B cell (primary cell): ENCODE results near the gene IGF1R.

Experiments
- CTCF ChIP-seq: fragments of 200-600 bp; IDR thresholded peaks from one replicate; pipeline ENCODE4 v1.8.0; 2022; ENCODE audit warnings: antibody characterized with exemption, mild to moderate bottlenecking
- EZH2 ChIP-seq: IDR thresholded peaks from 2 replicates; pipeline ENCODE4 v1.6.1; 2012; ENCODE audit warnings: borderline replicate concordance, low read depth, mild to moderate bottlenecking, moderate library complexity, low read length; ENCODE audit not compliant: insufficient read depth, poor library complexity, severe bottlenecking

- TF ChIP-seq CTCF (no peak), EZH2 (no peak)
Observed at GRCh38 chr15:98955961-98956723, 307.8 kb downstream of the IGF1R start.
